ENCODE data around the gene RASSF6.
"Not testable (repeated sequence)": the region's sequence is repeated elsewhere in the genome, so short reads cannot be mapped to it uniquely, and the experiment has no call there.

The RASSF6 gene

DNA sequence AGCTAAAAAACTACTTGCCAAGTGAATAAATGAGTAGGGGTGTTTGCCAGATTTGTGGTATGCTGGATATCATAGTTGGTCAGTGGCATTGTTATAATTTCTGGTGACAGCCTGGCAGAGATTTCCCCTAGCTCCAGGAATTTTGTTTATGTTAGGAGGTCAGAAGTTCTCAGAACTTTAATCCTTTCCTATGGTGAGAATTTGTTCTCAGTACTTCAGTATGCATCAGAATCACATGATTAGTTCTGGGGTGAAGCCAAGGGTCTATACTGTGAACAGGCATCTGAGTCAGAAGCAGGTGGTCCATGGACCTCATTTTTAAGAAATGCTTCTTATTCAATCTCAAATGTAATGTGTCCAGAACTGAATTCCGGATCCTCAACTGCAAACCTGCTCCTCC is 10.5 kb downstream of the RASSF6 start:
- DNase-seq, result no peak

DNA sequence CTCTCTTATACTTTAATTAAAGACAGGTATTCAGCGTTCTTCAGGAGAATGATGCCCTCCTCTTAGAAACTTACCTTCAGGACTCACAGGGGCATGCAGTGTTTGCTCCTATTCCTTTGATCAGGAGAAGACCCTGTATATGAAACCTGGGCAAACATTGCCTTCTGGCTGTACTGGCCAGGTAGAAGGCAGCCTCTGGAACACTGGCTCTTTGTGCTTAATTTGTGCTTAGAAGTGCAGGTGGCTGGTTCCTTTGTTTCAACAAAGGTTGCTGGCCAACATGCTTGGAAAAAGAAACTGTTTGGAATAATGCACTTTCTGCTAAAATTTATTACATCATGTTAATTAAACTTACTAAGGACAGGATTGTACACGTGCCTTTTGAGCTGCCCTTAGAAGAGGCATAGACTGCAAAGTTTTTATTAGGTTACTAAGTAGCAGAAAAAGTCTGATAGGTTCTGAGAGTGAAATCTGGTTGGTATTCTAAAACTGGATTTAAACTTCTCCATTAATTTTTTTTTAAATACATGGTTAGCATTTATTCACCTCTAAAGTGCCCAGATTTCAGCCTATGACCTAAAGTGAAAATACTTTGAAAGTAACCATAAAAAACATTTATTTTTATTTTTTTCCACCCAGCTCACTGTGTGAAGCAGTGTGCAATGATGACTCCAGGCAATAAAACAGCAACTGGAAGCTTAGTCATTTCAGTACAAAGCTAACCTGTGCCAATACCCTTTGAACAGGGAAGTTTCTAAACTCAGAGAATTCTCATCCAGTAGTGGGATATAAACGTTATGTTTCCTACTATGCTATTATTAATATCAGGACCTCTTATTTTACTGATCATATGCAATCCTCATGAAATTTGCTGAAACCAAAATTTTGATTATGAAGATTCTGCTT is 11.3 kb downstream of the RASSF6 start:
- no peak for DNase-seq

DNA sequence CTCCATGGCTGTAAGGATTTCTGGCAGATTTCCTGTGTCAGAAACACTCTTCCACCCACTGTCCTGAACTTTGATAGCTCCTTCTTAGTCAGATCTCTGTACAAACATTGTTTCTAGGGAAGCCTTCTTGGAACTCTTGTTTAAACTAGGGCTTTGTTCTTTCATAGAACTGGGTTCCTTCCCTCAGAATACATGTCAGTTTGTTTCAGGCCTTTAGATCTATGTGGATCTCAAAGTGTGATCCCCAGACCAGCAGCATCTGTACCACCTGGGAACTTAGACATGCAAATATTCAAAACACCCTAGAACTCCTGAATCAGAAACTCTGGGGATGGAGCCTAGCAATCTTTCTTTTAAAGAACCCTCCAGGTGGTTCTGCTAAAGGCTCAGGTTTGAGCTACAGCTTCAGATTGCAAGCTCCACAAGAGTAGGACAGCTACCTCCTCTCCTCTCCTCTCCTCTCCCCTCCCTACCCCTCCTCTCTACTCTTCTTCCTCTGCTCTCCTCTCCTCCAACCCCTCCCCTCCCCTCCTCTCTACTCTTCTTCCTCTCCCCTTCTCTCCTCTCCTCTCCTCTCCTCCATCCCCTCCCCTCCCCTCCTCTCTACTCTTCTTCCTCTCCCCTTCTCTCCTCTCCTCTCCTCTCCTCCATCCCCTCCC is 12.7 kb downstream of the RASSF6 start:
- no peak for DNase-seq

DNA sequence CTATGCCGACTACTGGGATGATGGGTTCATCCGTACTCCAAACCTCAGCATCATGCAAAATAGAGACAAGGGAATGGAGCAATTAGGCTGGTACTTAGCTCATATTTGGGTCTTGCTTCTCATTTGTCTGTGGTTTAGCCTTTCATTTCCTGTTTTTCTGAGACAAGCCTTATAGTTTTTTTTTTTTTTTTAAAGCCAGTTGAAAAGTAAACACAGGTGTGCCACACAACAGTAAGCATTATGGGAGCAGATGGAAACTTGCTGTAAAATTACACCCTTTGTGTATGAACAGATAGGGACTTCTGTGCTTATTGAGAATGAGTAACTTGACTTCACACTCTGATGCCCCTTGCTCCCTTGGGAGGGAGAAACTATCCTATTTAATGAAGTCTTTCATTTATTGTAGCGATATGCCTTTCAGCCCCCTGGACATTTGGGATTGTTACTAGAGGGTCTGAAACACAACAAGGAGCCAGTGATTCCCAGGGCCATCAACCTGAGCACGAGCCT is 13.7 kb downstream of the RASSF6 start:
- DNase-seq, result no peak

DNA sequence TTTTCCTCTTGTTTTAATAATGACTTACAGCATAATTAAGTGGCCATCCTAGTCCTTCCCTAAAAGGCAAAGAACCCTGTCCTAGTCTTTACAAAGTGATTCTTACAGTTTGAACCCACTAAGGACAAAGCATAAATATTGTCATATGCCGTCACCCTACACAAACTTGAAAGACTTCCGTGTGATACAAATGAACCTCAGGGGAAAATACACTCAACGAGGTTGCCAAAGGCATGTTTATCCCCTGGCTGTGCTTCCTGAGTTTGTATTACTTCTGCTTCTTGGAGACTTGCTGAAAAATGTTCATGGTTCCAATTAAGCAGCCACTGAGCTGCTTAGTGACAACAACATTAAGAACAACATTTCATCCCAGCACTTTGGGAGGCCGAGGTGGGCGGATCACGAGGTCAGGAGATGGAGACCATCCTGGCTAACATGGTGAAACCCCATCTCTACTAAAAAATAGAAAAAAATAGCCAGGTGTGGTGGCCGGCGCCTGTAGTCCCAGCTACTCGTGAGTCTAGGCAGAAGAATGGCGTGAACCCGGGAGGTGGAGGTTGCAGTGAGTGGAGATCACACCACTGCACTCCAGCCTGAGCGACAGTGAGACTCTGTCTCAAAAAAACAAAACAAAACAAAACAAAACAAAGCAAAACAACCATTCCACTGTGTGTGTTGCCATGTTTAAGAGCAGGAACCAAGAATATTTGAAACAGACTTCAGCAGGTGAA is 16.2 kb downstream of the RASSF6 start:
- DNase-seq, result no peak

DNA sequence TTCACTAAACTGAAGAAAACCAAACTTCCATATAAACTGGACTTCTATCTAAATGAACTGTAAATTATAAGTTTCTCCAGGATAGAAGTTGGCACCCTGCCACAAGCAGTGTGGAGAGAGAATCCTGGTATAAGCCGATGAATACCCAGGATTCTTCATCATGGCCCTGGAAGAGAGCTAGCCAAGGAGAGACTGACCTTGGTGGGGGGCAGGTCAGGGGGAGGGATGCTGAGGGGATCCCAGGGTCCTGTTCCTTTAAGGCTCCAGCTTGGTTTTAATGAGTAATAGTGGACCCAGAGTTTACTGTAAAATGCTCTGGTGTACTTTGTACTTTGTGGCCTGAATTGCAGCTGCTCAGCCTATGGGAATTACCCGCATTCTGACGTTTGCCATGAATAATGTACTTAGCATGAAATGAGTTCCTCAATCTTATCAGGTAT is 16.9 kb downstream of the RASSF6 start:
- DNase-seq, result no peak

DNA sequence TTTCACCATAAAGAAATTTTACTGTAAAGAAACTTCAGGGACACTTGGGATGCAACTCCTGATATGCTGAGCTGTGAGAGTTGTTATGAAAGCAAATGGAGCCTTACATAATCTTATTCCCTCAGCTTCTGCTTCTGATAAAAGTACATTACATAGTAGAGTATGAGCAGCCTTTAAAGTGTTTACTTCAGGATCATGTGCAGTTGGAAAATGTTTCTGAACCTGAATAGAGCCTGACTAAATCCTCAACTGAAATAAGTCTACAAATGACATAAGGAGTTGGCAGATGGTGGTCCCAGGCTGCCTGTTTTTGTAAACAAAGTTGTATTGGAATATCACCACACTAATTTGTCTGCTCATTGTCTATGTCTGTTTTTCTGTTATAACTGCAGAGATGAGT is 19.3 kb downstream of the RASSF6 start:
- no peak for DNase-seq

DNA sequence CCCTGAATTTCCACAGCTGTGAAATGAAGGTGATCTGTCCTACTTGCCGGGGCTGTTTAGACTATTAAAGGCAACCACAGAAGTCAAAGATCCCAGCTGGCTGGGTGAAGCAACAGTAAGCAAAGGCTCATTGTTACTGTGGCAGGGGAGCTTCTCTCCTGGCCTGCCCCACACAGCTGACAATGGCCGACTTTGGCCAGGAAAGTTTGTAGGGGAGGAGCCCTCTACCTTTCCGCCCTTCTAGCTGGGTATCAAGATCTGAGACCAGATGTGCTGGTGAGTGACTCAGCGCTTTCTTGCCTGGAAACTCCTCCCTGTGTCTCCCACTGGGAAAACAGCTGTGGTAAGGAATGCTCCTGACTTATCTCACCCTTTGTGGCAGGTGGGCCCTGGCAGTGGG is 21.1 kb downstream of the RASSF6 start:
- no peak for DNase-seq

DNA sequence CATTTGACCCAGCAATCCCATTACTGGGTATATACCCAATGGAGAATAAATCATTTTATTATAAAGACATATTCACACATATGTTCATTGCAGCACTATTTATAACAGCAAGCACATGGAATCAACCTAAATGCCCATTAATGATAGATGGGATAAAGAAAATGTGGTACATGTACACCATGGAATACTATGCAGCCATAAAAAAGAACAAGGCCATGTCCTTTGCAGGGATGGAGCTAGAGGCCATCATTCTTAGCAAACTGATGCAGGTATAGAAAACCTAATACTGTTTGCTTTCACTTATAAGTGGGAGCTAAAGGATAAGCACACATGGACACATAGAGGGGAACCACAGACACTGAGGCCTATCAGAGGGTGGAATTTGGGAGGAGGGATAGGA is 22.6 kb downstream of the RASSF6 start:
- DNase-seq, result no peak

DNA sequence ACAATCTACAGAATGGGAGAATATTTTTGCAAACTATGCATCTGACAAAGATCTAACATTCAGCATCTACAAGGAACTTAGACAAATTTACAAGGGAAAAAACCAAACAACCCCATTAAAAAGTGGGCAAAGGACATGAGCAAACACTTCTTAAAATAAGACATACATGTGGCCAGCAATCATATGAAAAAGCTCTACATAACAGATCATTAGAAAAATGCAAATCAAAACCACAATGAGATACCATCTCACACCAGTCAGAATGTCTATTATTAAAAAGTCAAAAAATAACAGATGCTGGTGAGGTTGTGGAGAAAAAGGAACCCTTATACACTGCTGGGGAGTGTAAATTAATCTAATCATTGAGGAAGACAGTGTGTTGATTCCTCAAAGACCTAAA is 23.1 kb downstream of the RASSF6 start:
- not testable (repeated sequence) for DNase-seq

DNA sequence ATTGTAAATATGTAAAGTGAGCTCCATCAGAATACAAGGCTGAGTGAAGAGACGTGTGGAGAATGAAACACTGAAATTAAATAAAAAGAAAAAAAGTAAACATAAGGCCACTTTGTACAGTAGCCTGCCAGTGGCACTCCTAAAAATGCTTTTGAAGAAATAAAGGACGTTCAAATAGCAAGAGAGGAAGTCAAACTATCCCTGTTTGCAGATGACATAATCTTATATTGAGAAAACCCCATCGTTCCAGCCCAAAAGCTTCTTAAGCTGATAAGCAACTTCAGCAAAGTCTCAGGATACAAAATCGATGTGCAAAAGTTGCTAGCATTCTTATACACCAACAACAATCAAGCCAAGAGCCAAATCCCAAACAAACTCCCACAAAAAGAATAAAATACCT is 24.2 kb downstream of the RASSF6 start:
- no peak for DNase-seq

DNA sequence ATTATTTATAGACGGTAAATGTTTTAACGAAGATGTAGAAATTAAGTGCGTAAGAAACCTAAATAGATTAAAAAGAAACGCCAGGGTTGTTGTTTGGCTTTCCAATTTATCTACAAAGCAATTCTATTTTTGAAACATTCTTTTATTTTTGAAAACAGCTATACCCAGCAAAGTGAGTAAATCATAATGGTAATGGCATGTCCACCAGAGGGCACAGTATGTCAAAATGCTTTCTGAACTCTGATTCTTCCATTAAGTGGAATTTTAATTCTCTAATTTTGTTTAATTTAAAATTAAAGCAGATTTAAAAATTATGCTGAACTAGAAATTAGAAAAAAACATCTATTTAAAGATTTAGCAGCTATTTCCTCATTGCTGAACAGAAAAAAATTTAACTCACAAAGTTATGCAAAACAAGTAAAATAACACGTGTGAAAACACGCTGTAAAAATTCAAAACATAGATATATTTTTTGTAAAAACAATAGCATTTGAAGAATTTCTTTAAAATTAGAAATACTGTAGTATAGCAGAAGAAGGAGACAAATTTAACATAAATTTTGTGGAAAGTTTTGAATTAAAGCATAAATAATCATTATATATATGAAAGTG is 26.5 kb downstream of the RASSF6 start:
- DNase-seq, result no peak

DNA sequence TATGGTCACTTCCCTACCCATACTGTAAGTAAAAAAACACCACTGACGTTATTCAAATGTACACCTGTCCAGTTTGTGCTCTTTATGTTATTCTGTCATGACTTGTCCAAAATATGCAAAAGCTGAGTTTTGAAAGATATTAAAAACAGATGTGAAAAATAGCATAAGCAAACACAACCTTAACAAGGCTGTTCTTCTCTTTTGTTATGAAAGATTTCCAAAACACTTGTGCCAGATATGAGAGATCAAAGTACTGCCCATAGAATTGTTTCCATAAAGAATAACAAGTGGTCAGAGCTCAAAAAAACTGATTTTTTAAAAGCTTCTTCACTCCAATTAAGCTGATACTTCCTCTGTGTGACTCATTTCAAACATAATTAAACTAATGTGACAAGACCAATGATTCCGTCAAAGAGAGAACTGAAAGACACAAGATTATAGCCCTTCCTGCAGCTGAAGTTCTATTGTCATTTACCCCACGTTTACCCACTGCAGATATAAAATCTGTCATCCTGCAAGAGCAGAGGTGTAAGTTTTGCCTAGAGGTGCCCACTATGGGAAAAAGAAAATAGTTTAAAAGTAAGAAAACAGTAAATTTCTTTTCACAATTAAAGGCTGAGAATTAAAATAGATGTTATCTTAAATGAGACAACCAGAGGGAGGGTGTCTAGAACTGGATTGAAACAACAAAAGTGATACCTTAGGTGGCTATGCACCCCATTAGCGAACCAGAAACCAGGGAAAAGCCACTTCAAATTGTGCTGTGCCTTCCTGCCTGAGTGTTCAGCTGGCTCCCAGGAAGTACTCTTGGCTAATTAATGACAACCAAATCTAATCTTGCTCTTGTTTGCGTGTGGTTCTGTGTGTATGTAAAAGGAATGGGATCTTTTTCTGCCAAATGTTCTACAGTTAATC is 30.1 kb downstream of the RASSF6 start:
- DNase-seq, result no peak

DNA sequence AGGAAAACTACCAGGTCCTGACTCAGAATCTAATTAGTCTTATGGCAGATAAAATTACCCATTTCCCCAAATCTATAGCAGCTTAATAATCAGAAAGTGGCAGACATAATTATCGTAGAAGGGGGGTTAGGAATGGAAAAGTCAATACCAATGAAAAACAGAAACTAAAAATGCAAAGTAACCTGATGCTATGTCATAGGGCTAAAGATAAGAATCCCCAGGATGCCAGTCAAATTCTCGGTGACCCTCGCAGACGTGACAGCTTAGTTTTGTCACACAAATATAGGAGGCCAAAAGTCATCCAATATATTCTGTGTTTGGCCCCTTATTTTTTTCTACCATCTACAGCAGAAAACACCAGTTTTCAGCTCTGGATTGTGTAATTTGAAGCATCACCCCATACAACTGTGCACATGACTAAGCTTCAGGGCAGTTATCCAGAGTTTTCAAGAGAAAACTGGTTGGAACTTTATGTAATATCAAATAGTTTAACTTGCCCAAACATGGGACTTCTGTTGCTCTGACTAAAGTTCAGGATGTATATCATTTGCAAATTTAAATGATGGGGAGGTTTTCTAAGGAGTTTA is 30.9 kb downstream of the RASSF6 start:
- DNase-seq, result no peak

DNA sequence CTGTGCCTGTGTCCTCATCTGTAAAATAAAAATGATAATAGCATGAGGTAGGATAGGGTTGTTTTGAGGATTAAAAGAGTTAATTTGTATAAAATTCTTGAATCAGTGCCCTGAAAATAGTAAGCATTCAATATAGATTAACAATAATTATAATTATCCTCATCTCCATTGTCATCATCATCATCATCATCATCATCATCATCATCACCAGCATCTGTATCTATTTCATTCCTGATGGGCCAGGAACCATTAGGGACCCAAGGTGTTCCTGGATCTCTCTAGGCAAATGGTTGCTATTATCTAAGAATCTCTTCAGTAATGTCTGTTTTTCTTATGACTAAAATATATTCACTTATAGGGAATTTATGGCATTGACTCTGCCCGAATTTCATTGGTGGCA is 31.6 kb downstream of the RASSF6 start:
- DNase-seq, result no peak

DNA sequence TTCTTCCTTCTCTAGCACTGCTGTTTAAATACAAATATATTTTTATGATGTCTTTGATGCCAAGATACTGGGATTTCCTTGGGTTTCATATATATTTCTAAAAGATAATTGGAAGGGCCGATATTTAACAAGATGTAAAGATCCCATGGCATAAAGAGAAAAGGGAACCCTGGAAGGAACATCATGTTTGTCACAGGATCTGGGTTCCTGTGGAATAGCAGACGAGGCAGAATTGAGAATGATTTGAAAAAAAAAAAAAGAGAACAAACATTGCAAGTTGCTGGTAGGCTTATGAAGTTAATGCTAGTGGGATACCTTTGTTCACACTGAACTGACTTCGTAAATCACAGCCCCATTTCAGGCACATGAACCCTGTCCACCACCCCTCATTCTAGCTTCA is 33.6 kb downstream of the RASSF6 start:
- no peak for DNase-seq

DNA sequence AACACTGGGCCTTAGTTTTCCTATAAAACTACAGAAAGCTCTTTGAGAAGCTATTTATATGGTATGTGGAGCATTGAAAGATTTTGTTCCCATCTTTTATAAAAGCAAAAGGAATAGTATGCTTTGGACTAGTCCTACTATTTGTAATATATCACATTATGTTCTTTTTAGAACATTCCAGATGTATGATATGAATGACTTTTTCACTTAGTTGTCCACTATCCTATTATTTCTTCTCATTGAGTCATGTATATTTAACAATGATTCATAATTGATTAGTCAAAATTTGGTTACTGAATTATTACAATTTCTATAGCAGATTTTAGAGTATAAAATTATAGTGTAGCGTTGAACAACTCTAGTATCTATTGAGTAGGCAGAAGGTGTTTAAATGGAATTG is 34.2 kb downstream of the RASSF6 start:
- no peak for DNase-seq

DNA sequence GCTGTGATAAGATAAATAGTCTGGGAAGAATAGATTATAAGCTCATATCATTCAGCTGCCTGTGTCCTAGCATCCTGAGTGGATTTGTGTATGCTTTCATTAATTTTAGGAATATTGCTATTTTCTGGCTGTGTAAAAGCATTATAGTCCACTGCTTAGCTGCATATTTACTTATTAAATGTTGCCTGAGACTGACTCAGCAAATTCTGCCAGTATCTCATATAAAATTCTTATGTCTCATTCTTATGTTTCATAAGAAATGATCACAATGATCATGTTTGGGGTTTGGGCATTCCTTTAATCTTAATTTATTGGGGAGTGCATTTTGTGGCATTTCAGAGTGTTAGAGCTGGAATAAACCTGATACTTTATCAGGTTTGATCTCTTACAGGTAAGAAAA is 34.9 kb downstream of the RASSF6 start:
- no peak for DNase-seq

DNA sequence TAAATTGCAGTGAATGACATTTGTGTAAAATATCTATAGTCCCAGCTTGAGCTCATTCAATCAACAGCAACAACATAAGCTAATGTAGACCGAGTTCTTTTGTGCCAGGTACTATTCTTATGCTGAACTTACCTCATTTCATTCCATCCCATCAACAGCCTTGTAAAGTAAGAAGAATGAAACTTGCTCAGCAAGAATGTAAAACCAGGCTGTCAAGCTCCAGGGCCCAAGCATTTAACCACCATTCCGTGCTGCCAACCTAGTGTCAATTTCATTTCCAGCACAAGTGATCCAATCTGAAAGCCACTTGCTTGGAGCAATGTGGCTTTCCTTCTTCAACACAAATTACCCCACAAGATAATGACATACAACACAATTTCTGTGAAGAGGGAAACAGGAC is 36.6 kb downstream of the RASSF6 start:
- no peak for DNase-seq

DNA sequence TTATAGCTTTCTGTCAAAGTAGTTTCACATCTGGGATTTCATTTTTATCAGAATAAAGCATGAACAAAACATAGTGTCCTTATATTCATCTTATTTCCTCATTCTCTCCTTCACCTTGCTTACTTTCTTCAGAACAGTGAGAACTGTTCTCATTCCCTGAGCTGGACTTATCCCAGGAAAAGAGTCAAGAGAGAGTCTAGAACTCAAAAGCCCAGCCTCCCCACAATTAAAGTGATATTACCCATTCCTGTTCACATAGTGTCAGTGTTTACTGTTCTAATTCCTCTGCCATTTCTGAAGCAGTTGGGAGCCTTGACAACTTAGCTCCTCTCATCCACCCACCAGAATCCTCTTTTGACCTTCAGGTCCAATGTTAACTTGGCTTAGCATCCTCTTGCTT is 42.9 kb downstream of the RASSF6 start:
- DNase-seq, result no peak

DNA sequence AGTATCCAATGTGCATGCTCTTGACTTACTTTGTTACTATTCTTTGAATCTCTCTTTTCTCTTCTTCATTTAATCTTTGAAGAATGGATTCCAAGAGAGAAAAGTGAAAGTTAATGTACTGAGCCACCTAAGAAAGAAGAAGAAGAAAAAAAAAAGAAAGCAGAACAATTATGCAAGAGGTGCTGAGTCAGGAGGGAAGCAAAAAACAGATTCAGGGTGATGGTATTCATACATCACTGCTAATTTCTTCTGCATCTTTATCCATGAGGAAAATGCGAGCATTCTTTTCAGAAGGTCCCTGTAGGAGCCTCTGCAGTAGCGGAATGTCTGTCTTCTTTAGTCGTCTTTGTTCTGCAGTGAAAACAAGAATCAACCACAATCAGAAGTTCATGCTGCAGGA is 43.9 kb downstream of the RASSF6 start:
- no peak for DNase-seq

DNA sequence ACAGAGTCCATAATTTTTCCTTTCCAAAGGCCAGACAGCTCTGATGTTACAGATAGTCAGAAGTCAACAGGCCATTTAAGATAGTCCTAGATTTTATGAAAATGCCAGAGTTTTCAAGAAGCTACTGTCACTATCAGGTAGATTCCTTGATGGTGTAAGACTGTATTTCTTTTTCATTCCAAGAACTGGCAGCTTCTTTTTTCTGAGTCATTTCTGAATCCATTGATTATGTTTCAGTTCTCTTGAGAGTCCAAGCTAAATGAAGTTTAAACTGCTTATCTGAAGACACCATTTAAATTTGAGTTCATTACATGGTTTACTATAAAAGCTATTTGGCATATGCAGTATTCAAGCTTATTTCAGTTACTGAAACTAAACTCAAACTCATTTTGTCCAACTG is 44.6 kb downstream of the RASSF6 start:
- no peak for DNase-seq

All from activated CD4-positive, CD25-positive, alpha-beta regulatory T cell (primary cell).